Neural progenitor cell (in vitro differentiated cells): ENCODE measurements around the gene ABI3BP. TPM values are rescaled to one million over a fixed set of nuclear protein-coding genes. Genes with fewer than 3 reads are reported as not detected.

Experiments
- DNase-seq: peaks from one replicate; pipeline ENCODE4 v3.0.0-alpha.2; 2016; ENCODE audit warnings: low spot score
- H2AFZ ChIP-seq: fragments of 200-600 bp; sonication (generic); replicated peaks from 2 replicates; pipeline ENCODE4 v1.6.1; 2016; ENCODE audit warnings: antibody characterized with exemption
- H3F3A ChIP-seq: fragments of 200-600 bp; sonication (generic); 2 replicates; pipeline ENCODE4 v1.6.1; 2016; ENCODE audit warnings: antibody characterized with exemption, low read depth
- H3K27ac ChIP-seq: fragments of 200-600 bp; sonication (generic); 2 replicates; pipeline ENCODE4 v1.5.1; 2016; ENCODE audit warnings: mild to moderate bottlenecking
- H3K27me3 ChIP-seq: fragments of 200-600 bp; sonication (generic); 2 replicates; pipeline ENCODE4 v1.6.1; 2016; ENCODE audit warnings: mild to moderate bottlenecking, moderate library complexity
- H3K36me3 ChIP-seq: fragments of 200-600 bp; sonication (generic); 2 replicates; pipeline ENCODE4 v1.5.1; 2016
- H3K4me1 ChIP-seq: fragments of 200-600 bp; sonication (generic); 2 replicates; pipeline ENCODE4 v1.6.1; 2016; ENCODE audit warnings: mixed run types
- H3K4me2 ChIP-seq: fragments of 200-600 bp; sonication (generic); 2 replicates; pipeline ENCODE4 v1.6.1; 2016
- H3K4me3 ChIP-seq: fragments of 200-600 bp; sonication (generic); 2 replicates; pipeline ENCODE4 v1.5.1; 2016
- H3K79me2 ChIP-seq: fragments of 200-600 bp; sonication (generic); 2 replicates; pipeline ENCODE4 v1.6.1; 2016; ENCODE audit warnings: low read depth
- H3K9ac ChIP-seq: fragments of 200-600 bp; sonication (generic); 2 replicates; pipeline ENCODE4 v1.6.1; 2016
- H3K9me3 ChIP-seq: fragments of 200-600 bp; sonication (generic); 2 replicates; pipeline ENCODE4 v1.5.1; 2016; ENCODE audit warnings: low read depth
- H4K20me1 ChIP-seq: fragments of 200-600 bp; sonication (generic); 2 replicates; pipeline ENCODE4 v1.6.1; 2016; ENCODE audit warnings: low read depth
- H3K27ac Mint-ChIP-seq: 3 replicates; pipeline ENCODE4 v1.8.0; 2021; ENCODE audit warnings: mixed read lengths
- H3K27me3 Mint-ChIP-seq: 2 replicates; pipeline ENCODE4 v1.8.0; 2022; ENCODE audit warnings: low read depth, mild to moderate bottlenecking, inconsistent platforms, moderate library complexity, mixed read lengths; ENCODE audit not compliant: insufficient read depth
- H3K36me3 Mint-ChIP-seq: 3 replicates; pipeline ENCODE4 v1.8.0; 2021; ENCODE audit warnings: mixed read lengths
- H3K4me1 Mint-ChIP-seq: 3 replicates; pipeline ENCODE4 v1.8.0; 2021; ENCODE audit warnings: mixed read lengths
- H3K4me3 Mint-ChIP-seq: 3 replicates; pipeline ENCODE4 v1.8.0; 2021; ENCODE audit warnings: mild to moderate bottlenecking, moderate library complexity, mixed read lengths
- H3K9me3 Mint-ChIP-seq: 3 replicates; pipeline ENCODE4 v1.8.0; 2020; ENCODE audit warnings: mixed read lengths
- CTCF ChIP-seq: fragments of 200-600 bp; sonication (generic); IDR thresholded peaks from 2 replicates; pipeline ENCODE4 v1.5.1; 2017; ENCODE audit warnings: antibody characterized with exemption, mild to moderate bottlenecking
- EZH2 ChIP-seq: fragments of 200-600 bp; sonication (generic); IDR thresholded peaks from 2 replicates; pipeline ENCODE4 v1.6.1; 2017; ENCODE audit warnings: antibody characterized with exemption, mild to moderate bottlenecking, moderate library complexity
- EZH2phosphoT487 ChIP-seq: fragments of 200-600 bp; sonication (generic); IDR thresholded peaks from 2 replicates; pipeline ENCODE4 v1.6.1; 2017; ENCODE audit warnings: antibody characterized with exemption
- total RNA-seq: library from RNA; depleted of rRNA; stranded (reverse); fragments of >200 nt; gene quantifications from 2 replicates; pipeline ENCODE4 v1.2.3, GENCODE V29; 2015; ENCODE audit warnings: low replicate concordance

The ABI3BP gene
- total RNA-seq, 1 donor from 2014 or later: not detected

GRCh38 chr3:100888881-100889280, 104.3 kb downstream of the ABI3BP start:
- Histone ChIP-seq H3K27ac (no peak overlapping the region), H2AFZ (no peak overlapping the region), H3K9me3 (no peaks in the 10 kb centered on the region), H3K4me1 (no peaks in the 10 kb centered on the region), H3F3A (no peaks in the 10 kb centered on the region), H3K9ac (no peak overlapping the region), H3K36me3 (no peaks in the 10 kb centered on the region), H3K4me3 (no peak overlapping the region), H3K4me2 (no peak overlapping the region), H3K79me2 (no peaks in the 10 kb centered on the region), H3K27me3 (no peaks in the 10 kb centered on the region), H4K20me1 (no peaks in the 10 kb centered on the region)
- H3K4me3 Mint-ChIP-seq: no peak overlapping the region
- H3K4me1 Mint-ChIP-seq: no peaks in the 10 kb centered on the region
- no peaks in the 10 kb centered on the region for H3K36me3 Mint-ChIP-seq
- H3K27me3 Mint-ChIP-seq: peaks cover 3% of the 10 kb centered on the region
- no peak overlapping the region for H3K27ac Mint-ChIP-seq
- H3K9me3 Mint-ChIP-seq: no peaks in the 10 kb centered on the region
- TF ChIP-seq EZH2 (no peak), EZH2phosphoT487 (no peak), CTCF (no peak)
- DNase-seq: no peak

- Histone ChIP-seq H3K4me1 (no peaks in the 10 kb centered on the region), H3K79me2 (no peaks in the 10 kb centered on the region), H3K27me3 (no peaks in the 10 kb centered on the region), H3K27ac (no peak overlapping the region), H4K20me1 (no peaks in the 10 kb centered on the region), H2AFZ (no peak overlapping the region), H3F3A (no peaks in the 10 kb centered on the region), H3K4me3 (no peak overlapping the region), H3K9me3 (no peaks in the 10 kb centered on the region), H3K4me2 (no peak overlapping the region), H3K36me3 (no peaks in the 10 kb centered on the region), H3K9ac (no peak overlapping the region)
- peaks cover 6% of the 10 kb centered on the region for H3K4me1 Mint-ChIP-seq
- no peak overlapping the region for H3K4me3 Mint-ChIP-seq
- H3K27me3 Mint-ChIP-seq: peaks cover 3% of the 10 kb centered on the region
- H3K9me3 Mint-ChIP-seq: no peaks in the 10 kb centered on the region
- DNase-seq: no peak
- no peak overlapping the region for H3K27ac Mint-ChIP-seq
- no peak for TF ChIP-seq CTCF
- no peak for TF ChIP-seq EZH2
- no peak for TF ChIP-seq EZH2phosphoT487
- no peaks in the 10 kb centered on the region for H3K36me3 Mint-ChIP-seq
Observed at GRCh38 chr3:100882571-100882984, 110.6 kb downstream of the ABI3BP start.

GRCh38 chr3:100880845-100881244, 112.4 kb downstream of the ABI3BP start:
- Histone ChIP-seq H3F3A (no peaks in the 10 kb centered on the region), H3K4me2 (no peak overlapping the region), H3K27me3 (no peaks in the 10 kb centered on the region), H3K9ac (no peak overlapping the region), H4K20me1 (no peaks in the 10 kb centered on the region), H3K79me2 (no peaks in the 10 kb centered on the region), H2AFZ (no peak overlapping the region), H3K36me3 (no peaks in the 10 kb centered on the region), H3K9me3 (no peaks in the 10 kb centered on the region), H3K4me1 (no peaks in the 10 kb centered on the region), H3K27ac (no peak overlapping the region), H3K4me3 (no peak overlapping the region)
- Mint-ChIP-seq H3K36me3 (no peaks in the 10 kb centered on the region), H3K27me3 (peaks cover 3% of the 10 kb centered on the region), H3K27ac (no peak overlapping the region), H3K9me3 (no peaks in the 10 kb centered on the region), H3K4me1 (peaks cover 6% of the 10 kb centered on the region), H3K4me3 (no peak overlapping the region)
- no peak for DNase-seq
- TF ChIP-seq CTCF: no peak
- no peak for TF ChIP-seq EZH2
- no peak for TF ChIP-seq EZH2phosphoT487

DNA sequence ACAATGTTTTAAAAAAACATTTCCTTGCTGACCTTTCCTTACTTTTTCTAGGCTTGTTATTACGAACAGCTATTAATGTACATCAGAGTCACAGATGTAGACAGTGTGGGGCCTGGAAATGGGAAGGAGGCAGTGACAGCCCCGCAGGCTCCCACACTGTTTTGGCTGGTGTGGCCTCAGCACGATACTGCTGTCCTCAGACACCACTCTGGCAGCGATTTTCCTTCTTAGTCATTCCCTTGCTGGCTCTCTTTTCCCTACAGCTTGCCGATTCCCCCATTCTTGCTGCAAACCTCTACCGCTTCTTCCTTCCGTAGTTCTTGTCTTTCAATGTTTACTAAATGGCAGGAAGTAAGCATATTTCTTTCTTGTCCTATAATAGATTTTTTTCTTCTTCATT, 113.1 kb downstream of the ABI3BP start:
- Histone ChIP-seq H3K4me1 (no peaks in the 10 kb centered on the region), H3K9me3 (no peaks in the 10 kb centered on the region), H4K20me1 (no peaks in the 10 kb centered on the region), H3F3A (no peaks in the 10 kb centered on the region), H3K36me3 (no peaks in the 10 kb centered on the region), H3K4me3 (no peak overlapping the region), H3K4me2 (no peak overlapping the region), H2AFZ (no peak overlapping the region), H3K27me3 (no peaks in the 10 kb centered on the region), H3K27ac (no peak overlapping the region), H3K9ac (no peak overlapping the region), H3K79me2 (no peaks in the 10 kb centered on the region)
- Mint-ChIP-seq H3K27ac (no peak overlapping the region), H3K36me3 (no peaks in the 10 kb centered on the region), H3K4me3 (no peak overlapping the region), H3K4me1 (peaks cover 6% of the 10 kb centered on the region), H3K9me3 (no peaks in the 10 kb centered on the region), H3K27me3 (no peaks in the 10 kb centered on the region)
- DNase-seq: peak; percentile 10
- TF ChIP-seq CTCF (no peak), EZH2phosphoT487 (no peak), EZH2 (no peak)
